Measurements from ENCODE around the gene TIGIT.
A peak's percentile ranks its signal among the peaks of the same experiment; 100 is the strongest.

TIGIT gene

DNA sequence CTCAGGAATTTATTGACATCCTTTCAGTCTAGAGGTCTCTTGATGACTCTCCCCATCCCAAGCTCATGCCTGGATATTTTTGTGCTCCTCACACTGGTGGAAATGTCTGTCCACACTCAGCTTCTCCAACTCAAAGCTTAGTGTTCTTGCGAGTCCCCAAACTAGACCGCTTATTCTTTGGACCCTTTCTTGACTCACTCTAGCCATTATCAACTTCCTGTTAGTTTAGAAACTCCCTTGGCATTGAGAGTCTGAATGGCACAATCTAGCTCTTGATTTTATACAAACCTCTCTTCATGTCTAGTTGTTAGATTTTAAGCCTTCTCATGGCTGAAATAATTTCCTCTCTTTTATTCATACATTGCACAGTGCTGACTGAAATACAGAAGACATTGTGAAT, 19.6 kb downstream of the TIGIT start:
- DNase-seq, result no peak

- no peak for DNase-seq
Observed at GRCh38 chr3:114314282-114314681, 20.5 kb downstream of the TIGIT start.

DNA sequence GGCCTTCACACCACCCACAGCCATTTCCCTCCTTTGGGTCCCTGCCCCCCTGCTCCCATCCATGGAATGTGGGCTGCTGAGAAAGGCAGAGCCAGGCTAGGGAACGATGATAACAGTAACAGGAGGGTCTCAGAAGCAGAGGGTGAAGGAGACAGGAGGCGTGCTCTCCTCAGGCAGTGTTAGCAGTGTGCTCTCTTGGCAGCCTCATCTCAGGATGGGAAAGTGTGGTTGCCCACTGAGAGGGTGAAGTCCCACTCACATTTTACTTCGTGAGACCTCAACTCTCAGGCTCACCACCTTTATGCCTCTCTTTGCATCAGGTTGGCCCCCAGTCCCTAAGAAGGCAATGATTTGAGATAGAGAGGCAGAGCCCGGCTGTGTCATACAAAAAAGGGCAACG, 24.5 kb downstream of the TIGIT start:
- peak; percentile 39 for DNase-seq

- DNase-seq, result no peak
Observed at GRCh38 chr3:114319453-114319852, 25.6 kb downstream of the TIGIT start.

DNA sequence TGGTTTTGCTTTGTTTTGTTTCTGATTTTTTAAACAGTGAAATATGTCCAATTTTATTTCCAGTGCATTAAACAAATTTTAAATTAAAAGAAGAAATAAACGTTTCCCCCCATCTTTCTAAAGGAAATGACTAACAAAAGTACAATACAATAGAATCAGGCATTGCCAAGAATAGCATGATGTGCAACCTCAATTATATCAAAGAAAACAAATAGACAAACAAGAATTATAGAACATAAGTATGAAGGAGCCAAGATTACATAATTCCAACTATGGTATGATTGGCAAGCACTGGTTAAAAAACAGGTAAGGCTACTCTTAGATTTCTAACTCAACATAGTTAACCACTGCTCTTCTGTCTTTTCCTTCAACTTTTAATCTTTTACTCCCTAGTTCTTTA, 26.4 kb downstream of the TIGIT start:
- no peak for DNase-seq

DNA sequence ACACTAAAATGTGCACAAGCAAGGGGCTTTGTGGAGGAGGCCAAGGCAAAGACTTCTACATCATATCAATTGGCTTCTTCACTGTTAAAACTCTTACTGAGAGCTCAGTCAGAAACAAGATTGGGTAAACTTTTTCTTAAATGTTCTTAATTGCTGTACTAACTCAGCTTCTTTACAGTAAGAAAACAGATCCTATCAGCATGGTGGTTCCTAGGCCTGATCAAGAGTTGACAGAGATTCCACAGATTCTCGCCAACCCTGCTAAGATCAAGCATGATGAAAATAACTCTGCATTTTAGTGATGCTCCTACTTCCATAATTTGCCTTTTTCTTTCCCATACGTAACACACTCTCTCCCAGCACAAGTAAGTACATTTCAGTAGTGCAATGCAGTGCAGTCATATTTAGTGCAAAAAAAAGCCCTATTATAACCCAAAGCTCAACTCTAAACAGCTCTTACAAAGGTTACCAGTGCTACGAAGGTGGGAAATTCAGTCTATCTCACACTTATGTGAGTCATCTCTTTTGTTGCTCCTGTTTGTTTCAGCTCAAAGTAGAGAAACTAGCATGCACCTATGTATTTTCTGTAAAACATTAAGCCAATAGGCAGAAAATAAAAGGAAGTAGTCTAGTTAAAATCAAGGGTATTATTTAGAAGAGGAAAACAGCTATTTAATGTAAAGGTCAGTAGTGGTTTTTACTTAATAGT, 29.9 kb downstream of the TIGIT start:
- no peak for DNase-seq

- DNase-seq, result no peak
Observed at GRCh38 chr3:114327665-114328064, 33.8 kb downstream of the TIGIT start.

DNA sequence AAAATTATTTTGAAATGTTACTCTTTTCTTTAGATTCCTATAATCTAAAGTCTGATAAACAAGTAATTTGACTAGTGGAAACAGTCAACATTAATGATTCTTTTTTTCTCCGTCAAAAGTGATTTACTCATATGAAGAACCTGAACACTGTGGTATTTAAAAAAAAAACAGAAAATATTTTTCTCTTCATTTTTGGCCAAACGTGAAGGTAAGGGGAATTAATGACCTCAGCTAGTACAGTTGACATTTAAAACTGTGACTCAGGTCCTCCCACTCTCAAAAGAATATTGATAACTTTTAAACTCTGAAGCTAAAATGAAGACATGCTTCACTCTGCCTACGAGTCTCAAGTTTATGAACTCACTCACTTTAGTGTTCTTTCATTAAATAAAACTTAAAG, 34.5 kb downstream of the TIGIT start:
- DNase-seq, result no peak

DNA sequence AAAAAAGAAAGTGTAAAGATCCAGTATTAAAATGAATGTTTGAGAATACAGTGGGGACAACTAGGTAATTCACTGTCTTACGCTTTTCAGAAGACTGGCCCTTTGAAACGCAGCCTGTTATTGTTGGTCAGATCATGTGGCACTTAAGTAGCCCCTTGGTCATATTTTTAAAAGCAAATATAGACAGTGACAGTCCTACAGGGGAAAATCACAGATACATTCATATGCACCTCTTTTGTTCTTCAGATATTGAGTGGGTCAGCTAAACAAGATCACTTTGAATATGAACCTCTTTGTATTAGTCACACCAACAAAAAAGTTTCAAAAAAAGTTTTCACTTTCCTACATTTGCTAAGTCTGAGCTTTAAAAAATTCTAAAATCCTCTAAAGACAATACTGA, 36.0 kb downstream of the TIGIT start:
- DNase-seq, result no peak

DNA sequence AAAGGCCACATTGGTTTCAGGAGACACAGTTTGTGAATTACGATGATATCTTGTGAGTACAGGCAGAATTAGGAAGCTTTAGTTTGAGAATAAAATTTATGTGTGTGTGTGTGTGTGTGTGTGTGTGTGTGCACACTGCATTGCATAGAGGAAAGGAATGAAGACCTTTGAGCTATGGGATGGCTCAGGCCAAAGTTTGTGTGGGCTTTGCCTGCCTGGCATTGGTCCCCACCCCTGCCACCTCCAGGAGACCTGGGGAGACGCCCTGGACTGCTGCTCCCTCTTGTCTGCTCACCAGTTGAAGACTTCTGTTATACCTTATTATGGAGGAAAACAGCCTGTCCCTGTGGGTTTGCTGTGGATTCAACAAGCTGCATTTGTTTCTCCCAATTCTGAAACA, 37.2 kb downstream of the TIGIT start:
- no peak for DNase-seq

- DNase-seq, result no peak
Observed at GRCh38 chr3:114331710-114332109, 37.9 kb downstream of the TIGIT start.

DNA sequence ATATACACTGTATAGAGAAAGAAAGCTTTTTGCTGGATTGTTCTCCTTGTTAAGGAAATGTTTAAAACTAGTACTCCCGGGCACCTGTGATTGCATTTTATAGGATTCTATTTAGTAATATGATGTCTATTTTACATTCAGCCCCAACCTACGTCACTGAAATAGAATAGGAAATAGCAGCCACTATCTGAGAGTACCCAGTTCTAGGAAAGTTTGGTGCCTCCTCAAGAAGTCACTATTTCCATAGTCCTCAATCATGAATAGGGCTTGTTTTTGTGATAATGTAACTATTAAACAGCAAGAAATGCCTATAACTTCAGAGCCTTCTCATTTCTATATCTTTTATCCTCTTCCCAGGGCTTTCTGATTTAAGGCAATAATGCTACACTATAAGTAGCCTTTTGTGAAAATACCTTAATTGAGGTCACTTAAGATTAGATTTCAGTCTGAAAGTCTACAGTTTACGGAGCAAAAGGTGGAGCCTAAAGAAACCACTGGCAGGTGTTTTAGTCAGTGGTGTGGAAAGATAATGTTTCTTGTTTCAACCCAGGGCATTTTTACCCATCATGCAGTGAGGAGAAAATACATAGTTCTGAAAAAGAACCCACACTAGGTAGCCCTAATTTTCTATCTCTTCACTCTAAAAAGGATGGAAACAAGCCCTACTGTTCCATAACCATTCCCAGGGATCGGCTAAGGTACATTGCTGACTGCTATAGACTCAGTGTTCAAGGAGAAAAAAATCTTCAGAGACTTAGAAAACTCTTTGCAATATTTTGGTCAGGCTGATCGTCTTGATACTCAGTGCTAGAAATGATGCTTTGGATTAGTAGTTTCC, 38.7 kb downstream of the TIGIT start:
- DNase-seq, result no peak

DNA sequence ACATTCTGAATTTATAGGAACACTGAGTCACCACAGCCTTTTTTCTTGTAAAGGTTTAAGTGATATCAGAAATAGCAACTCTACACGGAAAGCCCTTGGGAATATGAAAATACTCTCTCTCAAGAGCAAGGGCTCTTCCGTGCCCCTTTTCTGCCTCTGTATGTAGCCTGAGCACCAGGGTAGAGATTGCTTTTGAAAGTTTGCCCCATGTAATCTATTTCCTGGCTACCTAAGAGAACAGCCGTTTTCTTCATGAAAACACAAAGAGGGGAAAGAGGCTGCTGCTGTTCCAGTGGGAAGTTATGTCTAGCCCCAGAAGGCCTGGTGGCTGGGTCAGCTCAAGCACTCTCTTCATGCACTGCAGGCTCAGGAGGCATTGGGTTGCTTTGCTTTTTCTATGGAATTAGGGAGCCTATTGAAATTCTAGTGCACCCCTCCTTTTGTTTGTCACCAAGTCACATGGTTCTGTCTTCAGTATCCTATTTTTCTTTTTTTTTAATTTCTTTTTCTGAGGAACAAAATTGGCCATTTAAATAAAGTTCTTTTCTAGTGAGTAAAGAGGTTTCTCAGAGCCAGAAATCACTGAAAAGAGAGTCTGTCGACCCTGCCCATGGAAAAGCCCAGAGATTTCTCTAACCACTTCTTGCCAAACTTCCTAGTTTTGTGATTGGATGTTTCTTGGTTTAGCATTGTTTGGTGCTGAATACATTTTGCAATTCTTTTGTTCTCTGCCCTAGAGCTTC, 39.5 kb downstream of the TIGIT start:
- DNase-seq, result no peak

- no peak for DNase-seq
Observed at GRCh38 chr3:114333923-114334240, 40.1 kb downstream of the TIGIT start.

- no peak for DNase-seq
Observed at GRCh38 chr3:114336122-114336697, 42.4 kb downstream of the TIGIT start.

- DNase-seq, result no peak
Observed at GRCh38 chr3:114336857-114337256, 43.0 kb downstream of the TIGIT start.

- DNase-seq, result no peak
Observed at GRCh38 chr3:114338651-114339357, 45.0 kb downstream of the TIGIT start.

- DNase-seq, result no peak
Observed at GRCh38 chr3:114344492-114344891, 50.7 kb downstream of the TIGIT start.

GRCh38 chr3:114350271-114350670, 56.4 kb downstream of the TIGIT start:
- no peak for DNase-seq

- no peak for DNase-seq
Observed at GRCh38 chr3:114350690-114351089, 56.9 kb downstream of the TIGIT start.

GRCh38 chr3:114351123-114351821, 57.4 kb downstream of the TIGIT start:
- DNase-seq, result no peak

DNA sequence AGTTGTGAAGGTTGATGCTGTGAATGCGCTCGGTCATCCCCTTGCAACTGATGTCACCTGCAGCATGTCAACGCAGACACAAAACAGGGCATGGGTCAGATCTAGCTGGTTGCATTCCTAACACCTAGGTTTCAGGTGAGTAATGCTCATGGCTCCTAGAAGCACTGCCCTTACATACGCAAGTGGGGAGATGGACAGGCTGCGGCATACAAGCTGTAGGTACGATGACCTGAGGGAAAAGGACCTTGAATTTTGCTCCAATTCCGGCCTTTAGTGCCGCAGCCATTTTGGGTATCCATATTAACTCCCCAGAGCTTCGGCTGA, 58.0 kb downstream of the TIGIT start:
- no peak for DNase-seq
